Endothelial cell of hepatic sinusoid (primary cell): ENCODE data around the gene GPATCH8.

ENCODE experiments used
- in situ Hi-C: cut with HindIII; loops from 2 replicates; pipeline ENCODE4 v1.10.0; 2017; ENCODE audit warnings: low sequenced_read_pairs

The GPATCH8 gene

GRCh38 chr17:44360144-44360533 lies 143.1 kb downstream of the GPATCH8 start:
- in situ Hi-C loops, result no loop called here

DNA sequence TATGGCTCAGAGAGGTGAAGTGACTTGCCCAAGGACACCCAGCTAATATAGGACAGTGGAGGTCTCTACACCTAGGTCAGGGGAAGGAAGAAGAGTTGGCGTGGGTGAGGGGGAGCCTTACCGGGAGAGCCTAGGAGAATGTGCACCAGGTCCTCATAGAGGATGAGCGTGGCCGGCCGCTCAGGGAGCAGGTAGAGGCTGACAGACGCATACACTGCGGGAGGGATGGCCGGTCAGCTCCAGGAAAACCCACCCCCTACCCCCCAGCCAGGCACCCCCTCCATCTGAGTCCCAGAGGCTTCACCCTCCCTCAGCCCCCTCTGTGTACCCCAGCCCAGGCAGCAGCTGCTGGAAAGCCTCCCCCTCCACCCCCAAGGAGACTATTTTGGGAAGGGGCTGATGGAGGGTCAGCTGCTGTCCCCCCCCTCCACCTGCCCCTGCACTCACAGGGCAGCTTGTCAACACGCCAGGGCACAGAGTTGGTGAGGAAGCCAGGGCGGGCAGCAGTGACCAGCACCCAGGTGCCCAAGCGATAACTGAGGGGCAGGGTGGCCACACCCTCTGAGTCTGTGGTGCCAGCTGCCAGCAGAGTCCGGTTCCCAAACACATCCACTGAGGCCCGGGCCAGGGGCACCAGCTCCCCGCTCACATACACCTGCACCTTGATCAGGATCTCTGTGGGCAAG lies 143.6 kb downstream of the GPATCH8 start:
- in situ Hi-C loops, result no loop called here

GRCh38 chr17:44359006-44359405 lies 144.2 kb downstream of the GPATCH8 start:
- in situ Hi-C loops, result no loop called here

GRCh38 chr17:44358066-44358465 lies 145.1 kb downstream of the GPATCH8 start:
- in situ Hi-C loops, result no loop called here

GRCh38 chr17:44356241-44356640 lies 147.0 kb downstream of the GPATCH8 start:
- in situ Hi-C loops, result no loop called here

GRCh38 chr17:44355642-44356099 lies 147.5 kb downstream of the GPATCH8 start:
- in situ Hi-C loops, result no loop called here

DNA sequence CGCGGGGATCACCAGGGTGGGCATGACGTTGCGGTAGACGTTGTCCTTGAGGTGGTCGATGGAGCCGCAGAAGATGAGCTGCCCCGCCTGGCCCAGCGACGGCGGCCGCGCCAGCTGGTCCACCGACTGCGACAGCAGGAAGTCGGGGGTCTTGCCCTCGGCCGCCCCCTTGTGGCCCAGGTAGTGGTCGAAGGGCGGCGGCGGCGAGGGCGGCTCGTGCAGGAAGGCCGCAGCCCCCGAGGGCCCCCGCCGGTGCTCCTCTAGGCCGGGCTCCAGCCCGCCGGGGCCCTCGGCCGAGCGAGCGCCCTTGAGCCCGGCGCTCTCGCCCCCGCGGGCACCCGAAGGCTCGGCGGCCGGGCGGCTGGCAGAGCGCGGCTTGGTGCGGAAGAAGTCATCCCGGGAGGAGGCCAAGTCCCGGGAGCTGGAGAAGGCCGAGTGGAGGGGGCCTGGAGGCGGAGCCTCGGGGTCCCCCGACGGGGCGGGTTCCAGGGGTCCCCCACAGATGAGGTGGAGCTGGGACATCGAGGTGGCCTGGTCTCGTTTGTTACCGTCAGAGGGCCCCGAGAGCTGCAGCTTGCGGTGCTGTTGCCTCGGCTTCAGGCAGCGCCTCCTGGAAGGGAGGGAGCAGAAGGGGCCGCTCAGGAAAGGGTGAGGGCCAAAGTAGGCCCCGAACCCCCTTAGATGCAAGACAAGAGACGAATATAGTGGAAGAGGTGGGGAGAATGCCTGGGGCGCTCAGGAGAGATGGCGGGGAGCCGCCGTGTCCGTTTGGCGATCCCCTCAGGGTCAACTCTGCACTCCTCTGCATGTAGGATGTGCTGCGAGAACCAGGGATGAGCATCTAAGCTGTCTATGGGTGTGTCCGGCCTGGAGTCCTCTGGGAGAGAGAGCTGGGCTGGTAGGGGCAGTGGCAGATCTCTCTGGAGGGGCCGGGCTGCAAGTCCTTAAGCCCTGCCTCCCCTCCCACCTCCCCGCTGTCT lies 148.3 kb downstream of the GPATCH8 start:
- in situ Hi-C loops, result no loop called here

- in situ Hi-C loops, result no loop called here
These were observed 149.4 kb downstream of the GPATCH8 start for GRCh38 chr17:44353672-44354331.

GRCh38 chr17:44352828-44353671 lies 150.2 kb downstream of the GPATCH8 start:
- in situ Hi-C loops, result no loop called here

DNA sequence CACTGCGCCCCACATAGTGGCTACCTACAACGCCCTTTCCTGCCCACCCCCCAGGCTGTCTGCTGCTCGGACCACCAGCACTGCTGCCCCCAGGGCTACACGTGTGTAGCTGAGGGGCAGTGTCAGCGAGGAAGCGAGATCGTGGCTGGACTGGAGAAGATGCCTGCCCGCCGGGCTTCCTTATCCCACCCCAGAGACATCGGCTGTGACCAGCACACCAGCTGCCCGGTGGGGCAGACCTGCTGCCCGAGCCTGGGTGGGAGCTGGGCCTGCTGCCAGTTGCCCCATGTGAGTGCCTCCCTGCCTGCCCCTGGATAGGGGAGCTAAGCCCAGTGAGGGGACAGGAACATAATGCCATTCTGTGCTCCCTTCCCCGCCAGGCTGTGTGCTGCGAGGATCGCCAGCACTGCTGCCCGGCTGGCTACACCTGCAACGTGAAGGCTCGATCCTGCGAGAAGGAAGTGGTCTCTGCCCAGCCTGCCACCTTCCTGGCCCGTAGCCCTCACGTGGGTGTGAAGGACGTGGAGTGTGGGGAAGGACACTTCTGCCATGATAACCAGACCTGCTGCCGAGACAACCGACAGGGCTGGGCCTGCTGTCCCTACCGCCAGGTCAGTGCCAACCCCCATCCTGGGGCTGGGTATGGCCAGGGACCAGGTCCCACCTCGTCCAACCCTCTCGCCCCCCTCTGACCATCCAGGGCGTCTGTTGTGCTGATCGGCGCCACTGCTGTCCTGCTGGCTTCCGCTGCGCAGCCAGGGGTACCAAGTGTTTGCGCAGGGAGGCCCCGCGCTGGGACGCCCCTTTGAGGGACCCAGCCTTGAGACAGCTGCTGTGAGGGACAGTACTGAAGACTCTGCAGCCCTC lies 151.0 kb downstream of the GPATCH8 start:
- in situ Hi-C loops, result no loop called here

DNA sequence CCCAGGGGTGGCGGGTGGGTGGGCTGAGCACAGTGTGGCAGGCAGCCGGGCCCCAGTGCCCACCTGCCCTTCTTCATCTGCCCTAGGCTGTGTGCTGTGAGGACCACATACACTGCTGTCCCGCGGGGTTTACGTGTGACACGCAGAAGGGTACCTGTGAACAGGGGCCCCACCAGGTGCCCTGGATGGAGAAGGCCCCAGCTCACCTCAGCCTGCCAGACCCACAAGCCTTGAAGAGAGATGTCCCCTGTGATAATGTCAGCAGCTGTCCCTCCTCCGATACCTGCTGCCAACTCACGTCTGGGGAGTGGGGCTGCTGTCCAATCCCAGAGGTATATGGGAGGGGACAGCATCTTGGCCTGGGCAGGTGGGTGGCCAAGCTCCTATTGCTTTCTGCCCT lies 151.7 kb downstream of the GPATCH8 start:
- in situ Hi-C loops, result no loop called here

GRCh38 chr17:44350733-44351226 lies 152.4 kb downstream of the GPATCH8 start:
- in situ Hi-C loops, result no loop called here

- in situ Hi-C loops, result no loop called here
These were observed 153.6 kb downstream of the GPATCH8 start for GRCh38 chr17:44349553-44350070.

DNA sequence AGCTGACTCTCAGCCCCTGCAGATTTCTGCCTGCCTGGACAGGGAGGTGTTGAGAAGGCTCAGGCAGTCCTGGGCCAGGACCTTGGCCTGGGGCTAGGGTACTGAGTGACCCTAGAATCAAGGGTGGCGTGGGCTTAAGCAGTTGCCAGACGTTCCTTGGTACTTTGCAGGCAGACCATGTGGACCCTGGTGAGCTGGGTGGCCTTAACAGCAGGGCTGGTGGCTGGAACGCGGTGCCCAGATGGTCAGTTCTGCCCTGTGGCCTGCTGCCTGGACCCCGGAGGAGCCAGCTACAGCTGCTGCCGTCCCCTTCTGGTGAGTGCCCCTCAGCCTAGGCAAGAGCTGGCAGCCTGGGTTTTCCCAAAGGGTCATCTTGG lies 154.2 kb downstream of the GPATCH8 start:
- in situ Hi-C loops, result no loop called here

- in situ Hi-C loops, result no loop called here
These were observed 154.8 kb downstream of the GPATCH8 start for GRCh38 chr17:44348234-44348987.
